T-cell (primary cell): ENCODE measurements around the gene LDLRAP1. TPM values are rescaled to one million over a fixed set of nuclear protein-coding genes. Genes with fewer than 3 reads are reported as not detected.

Experiments used
- ATAC-seq, 4 experiments: fragments of 200-7000 bp in 3 of 4; fragments of 150-1000 bp in 1 of 4; cut with Tn5 transposase; replicated peaks in 1 of 4; 1 replicate in 3 of 4; 2 replicates in 1 of 4; pipeline ENCODE4 v1.10.0; 2021; ENCODE audit warnings: moderate library complexity in 3 of 4, mild to moderate bottlenecking in 2 of 4, moderate number of reproducible peaks in 1 of 4
- CTCF ChIA-PET, 2 donors: fragments of 300-600 bp; sonication (Branson Sonifier 250); formaldehyde crosslinking; loops; one replicate each; lab custom pipeline; 2022; ENCODE audit warnings: antibody characterized with exemption in 2 of 2; lab: Charles Lee
- POLR2A ChIA-PET, 2 donors: fragments of 300-600 bp; sonication (Branson Sonifier 250); formaldehyde crosslinking; loops; one replicate each; lab custom pipeline; 2022; ENCODE audit warnings: antibody characterized with exemption in 2 of 2; lab: Charles Lee
- DNase-seq, 35 experiments: peaks; one replicate each; pipeline versions ENCODE4 v3.0.0 to v3.0.0-alpha.2; 2013 to 2023
- H3K27ac ChIP-seq: one replicate; pipeline ENCODE4 v1.5.1; 2013; ENCODE audit warnings: low read length
- H3K27me3 ChIP-seq, 2 experiments: replicated peaks in 1 of 2; 1 replicate in 1 of 2; 2 replicates in 1 of 2; pipeline versions ENCODE4 v1.6.1 to v1.7.0; 2013; ENCODE audit warnings: low read length in 1 of 2, mixed read lengths in 1 of 2; ENCODE audit not compliant: control insufficient read depth in 2 of 2, insufficient read depth in 2 of 2; ENCODE audit errors: extremely low read depth in 1 of 2
- H3K36me3 ChIP-seq, 2 donors: 1 replicate in 1 of 2; 2 replicates in 1 of 2; pipeline versions ENCODE4 v1.6.1 to v1.7.0; 2013; ENCODE audit warnings: low read length in 1 of 2; ENCODE audit not compliant: control insufficient read depth in 2 of 2, insufficient read depth in 1 of 2; ENCODE audit errors: extremely low read depth in 1 of 2
- H3K4me1 ChIP-seq, 2 experiments: 1 replicate in 1 of 2; 2 replicates in 1 of 2; pipeline versions ENCODE4 v1.6.1 to v1.7.0; 2013; ENCODE audit warnings: low read length in 2 of 2, mixed read lengths in 1 of 2; ENCODE audit not compliant: insufficient read depth in 2 of 2, control insufficient read depth in 1 of 2; ENCODE audit errors: extremely low read depth in 1 of 2
- H3K4me3 ChIP-seq, 2 donors: 1 replicate in 1 of 2; 2 replicates in 1 of 2; pipeline versions ENCODE4 v1.5.1 to v1.7.0; 2013; ENCODE audit warnings: mild to moderate bottlenecking in 2 of 2, low read length in 1 of 2, moderate library complexity in 1 of 2; ENCODE audit not compliant: control insufficient read depth in 1 of 2; ENCODE audit errors: extremely low read depth in 1 of 2
- H3K9me3 ChIP-seq: 2 replicates; pipeline ENCODE4 v1.7.0; 2013
- H3K27ac Mint-ChIP-seq, 2 donors: one replicate each; pipeline ENCODE4 v1.8.0; 2020 to 2021; ENCODE audit warnings: mild to moderate bottlenecking in 2 of 2, mixed read lengths in 2 of 2
- H3K27me3 Mint-ChIP-seq, 2 donors: one replicate each; pipeline ENCODE4 v1.8.0; 2021 to 2022; ENCODE audit warnings: mixed read lengths in 2 of 2
- H3K36me3 Mint-ChIP-seq: one replicate; pipeline ENCODE4 v1.8.0; 2021; ENCODE audit warnings: mixed read lengths
- H3K4me1 Mint-ChIP-seq, 3 donors: one replicate each; pipeline ENCODE4 v1.8.0; 2020 to 2022; ENCODE audit warnings: mixed read lengths in 3 of 3, mild to moderate bottlenecking in 1 of 3
- H3K4me3 Mint-ChIP-seq, 3 donors: one replicate each; pipeline ENCODE4 v1.8.0; 2020 to 2022; ENCODE audit warnings: mild to moderate bottlenecking in 3 of 3, mixed read lengths in 3 of 3, moderate library complexity in 3 of 3
- H3K9me3 Mint-ChIP-seq, 3 donors: one replicate each; pipeline ENCODE4 v1.8.0; 2020 to 2022; ENCODE audit warnings: mixed read lengths in 3 of 3
- WGBS: methylation state at CpG from one replicate; pipeline ENCODE4 v1.1.5; 2013; ENCODE audit warnings: missing lambda C conversion rate; ENCODE audit not compliant: insufficient coverage; 5-methylcytosine and 5-hydroxymethylcytosine counted together
- total RNA-seq, 35 experiments: library from RNA in 6 of 35; stranded (reverse) in 6 of 35; fragments of 120-200 nt in 1 of 35; gene quantifications; one replicate each; pipeline versions ENCODE4 v1.2.1 to v1.2.4 and lab custom pipeline; 2013 to 2026

LDLRAP1 gene
- total RNA-seq, 5 donors from 2014 or later (not counting 1 experiment from before 2014, with no cell fraction given), result 143 to 298 (median 222) TPM

DNA sequence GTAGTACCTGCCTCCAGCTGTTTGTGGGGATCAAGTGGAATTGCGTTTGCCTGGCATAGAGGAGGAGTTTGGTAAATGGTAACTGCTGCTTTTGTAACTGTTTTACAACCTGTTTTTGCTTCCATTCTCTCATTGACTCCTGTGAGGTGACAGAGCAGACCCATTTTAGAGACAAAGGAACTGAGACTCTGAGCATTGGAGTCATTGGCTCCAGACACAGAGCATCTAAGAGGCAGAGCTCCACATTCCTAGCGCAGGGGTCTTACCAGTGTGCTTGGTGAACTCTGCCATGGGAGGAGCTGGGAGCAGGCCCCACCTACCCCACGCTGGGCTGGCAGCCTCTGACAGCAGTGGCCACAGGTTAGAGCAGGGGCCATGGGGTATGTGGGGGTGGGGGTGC, 2.4 kb downstream of the LDLRAP1 start:
- H3K9me3 Mint-ChIP-seq, result no peaks in the 10 kb centered on the region
- peak overlapping the region; percentile 87 to 94 (median 90) for H3K4me3 Mint-ChIP-seq
- ChIA-PET POLR2A (no interaction called here), CTCF (no interaction called here)
- peaks cover 49 to 71% of the 10 kb centered on the region in 2 experiments for H3K4me1 ChIP-seq
- no peaks in the 10 kb centered on the region for H3K9me3 ChIP-seq
- peaks cover 0 to 2% of the 10 kb centered on the region in 2 donors for H3K36me3 ChIP-seq
- no peaks in the 10 kb centered on the region for H3K27me3 ChIP-seq
- ATAC-seq, result no peak
- H3K4me3 ChIP-seq, result peak overlapping the region in 1 of 2 donors; percentile 82
- peak overlapping the region; percentile 79 to 89 for H3K27ac Mint-ChIP-seq
- DNase-seq, result no peak
- peaks cover 2% of the 10 kb centered on the region for H3K36me3 Mint-ChIP-seq
- 100% methylated on average over 1 of the region's 3 CpGs for WGBS
- H3K27me3 Mint-ChIP-seq, result no peaks in the 10 kb centered on the region
- H3K27ac ChIP-seq, result peak overlapping the region; percentile 32
- peaks cover 59 to 65% (median 63%) of the 10 kb centered on the region in 3 donors for H3K4me1 Mint-ChIP-seq

DNA sequence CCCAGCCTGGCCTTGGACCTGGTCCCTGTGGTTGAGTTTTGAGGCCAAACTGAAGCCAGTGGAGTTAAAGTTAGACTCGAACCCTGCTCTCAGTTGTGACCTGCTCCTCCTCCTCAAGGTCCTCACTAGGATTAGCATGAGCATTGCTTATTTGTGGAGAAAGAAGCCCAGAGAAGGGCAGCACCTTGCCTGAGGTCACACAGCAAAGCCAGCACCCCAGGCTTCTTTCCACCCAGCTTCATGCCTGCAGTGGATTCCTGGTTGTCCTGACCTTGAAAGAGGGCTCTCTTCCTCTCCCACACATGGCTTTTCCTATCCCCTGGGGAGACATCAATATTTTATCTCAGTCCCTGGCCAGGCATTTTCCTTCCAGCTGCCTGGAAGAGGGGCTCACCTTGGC, 2.8 kb downstream of the LDLRAP1 start:
- no peaks in the 10 kb centered on the region for H3K27me3 Mint-ChIP-seq

GRCh38 chr1:25548601-25549000, 5.2 kb downstream of the LDLRAP1 start:
- Mint-ChIP-seq H3K27me3 (no peaks in the 10 kb centered on the region), H3K36me3 (peaks cover 2% of the 10 kb centered on the region), H3K9me3 (no peaks in the 10 kb centered on the region), H3K27ac (peak overlapping the region; percentile 97 to 98), H3K4me3 (peak overlapping the region in 2 of 3 donors; percentile 57 to 77), H3K4me1 (peaks cover 86 to 87% (median 87%) of the 10 kb centered on the region in 3 donors)
- ATAC-seq (no peak), DNase-seq (no peak)
- CTCF ChIA-PET, result interaction anchor here in 1 of 2 donors (0.6 to 3.3 kb wide), 2 partner anchors 17 to 920 kb away, joined by 3 to 10 read pairs; no protein-coding TSS in a partner anchor
- Histone ChIP-seq H3K36me3 (peaks cover 0 to 2% of the 10 kb centered on the region in 2 donors), H3K27ac (peak overlapping the region; percentile 69), H3K9me3 (no peaks in the 10 kb centered on the region), H3K4me1 (peaks cover 73 to 95% of the 10 kb centered on the region in 2 experiments), H3K4me3 (no peak overlapping the region), H3K27me3 (no peaks in the 10 kb centered on the region)
- POLR2A ChIA-PET, result no interaction called here
- WGBS, result 81% methylated on average over 2 of the region's 4 CpGs

More for the DNA sequence above, 2.8 kb downstream of the LDLRAP1 start:
- DNase-seq (no peak), ATAC-seq (no peak)
- CTCF ChIA-PET, result interaction anchor here in 1 of 2 donors (0.7 kb wide), 1 partner anchor 47 kb away, joined by 3 read pairs; no protein-coding TSS in a partner anchor
- Mint-ChIP-seq H3K4me3 (peak overlapping the region; percentile 35 to 94 (median 87)), H3K36me3 (peaks cover 2% of the 10 kb centered on the region), H3K27ac (peak overlapping the region; percentile 79 to 89), H3K4me1 (peaks cover 63 to 69% (median 67%) of the 10 kb centered on the region in 3 donors), H3K9me3 (no peaks in the 10 kb centered on the region)
- POLR2A ChIA-PET, result interaction anchor here in 1 of 2 donors (0.5 kb wide), 1 partner anchor 130 kb away, joined by 3 read pairs; no protein-coding TSS in a partner anchor
- Histone ChIP-seq H3K9me3 (no peaks in the 10 kb centered on the region), H3K27me3 (no peaks in the 10 kb centered on the region), H3K4me1 (peaks cover 53 to 75% of the 10 kb centered on the region in 2 experiments), H3K27ac (peak overlapping the region; percentile 8), H3K36me3 (peaks cover 0 to 2% of the 10 kb centered on the region in 2 donors), H3K4me3 (no peak overlapping the region)
- no CpG with 5 or more reads among the region's 1 CpG for WGBS

DNA sequence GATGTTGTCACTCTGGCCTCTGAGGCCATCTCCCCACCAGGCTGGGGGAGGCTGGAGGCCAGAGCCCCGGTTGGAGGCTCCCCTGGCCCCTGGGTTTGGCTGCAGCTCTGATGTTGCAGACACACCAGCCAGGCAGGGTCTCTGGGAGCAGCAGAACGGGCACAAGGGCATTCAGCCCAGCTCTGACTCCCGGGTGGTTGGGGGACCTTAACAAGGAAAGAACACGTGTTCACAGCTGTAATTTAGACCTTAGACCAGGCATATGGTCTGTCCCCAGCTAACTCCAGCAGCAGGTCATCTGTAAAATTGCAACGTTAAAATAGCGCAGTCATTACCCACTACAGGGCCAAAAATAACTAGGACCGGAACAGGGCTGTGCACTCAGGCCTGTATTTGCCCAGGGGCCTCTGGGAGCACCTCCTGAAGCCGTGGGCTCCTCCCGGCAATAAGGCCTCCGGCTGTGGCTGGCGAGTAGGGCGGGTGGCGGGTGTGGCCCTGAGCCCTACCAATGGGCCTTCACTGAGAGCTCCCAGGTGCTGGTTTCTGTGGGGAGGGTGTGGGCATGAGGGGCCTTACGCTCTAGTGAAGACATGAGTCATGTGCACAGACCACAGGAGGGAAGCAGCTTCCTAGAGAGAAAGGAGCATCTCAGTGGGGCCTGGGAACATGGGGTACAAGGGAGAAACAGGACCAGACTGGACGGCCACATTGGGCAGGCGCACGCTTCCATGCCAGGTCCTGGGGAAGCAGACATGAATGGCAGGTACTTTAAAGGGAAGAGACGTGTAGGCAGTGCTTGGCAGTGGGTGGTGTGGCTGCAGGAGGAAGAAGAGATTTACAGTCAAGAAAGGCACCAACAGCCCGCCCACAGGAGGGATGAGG, 6.1 kb downstream of the LDLRAP1 start:
- peaks cover 93 to 95% (median 93%) of the 10 kb centered on the region in 3 donors for H3K4me1 Mint-ChIP-seq
- H3K36me3 ChIP-seq, result peaks cover 3 to 11% of the 10 kb centered on the region in 2 donors
- H3K27ac ChIP-seq, result peak overlapping the region; percentile 69
- H3K4me1 ChIP-seq, result peaks cover 76 to 99% of the 10 kb centered on the region in 2 experiments
- no peaks in the 10 kb centered on the region for H3K9me3 ChIP-seq
- no peaks in the 10 kb centered on the region for H3K27me3 ChIP-seq
- H3K27me3 Mint-ChIP-seq, result no peaks in the 10 kb centered on the region
- H3K4me3 ChIP-seq, result peak overlapping the region; percentile 34 to 39
- ATAC-seq (peak; percentile 95 to 99 (median 96)), DNase-seq (peak; percentile 43 to 73 (median 59))
- peak overlapping the region; percentile 57 to 79 (median 77) for H3K4me3 Mint-ChIP-seq
- peaks cover 8% of the 10 kb centered on the region for H3K36me3 Mint-ChIP-seq
- 6% methylated on average over 18 of the region's 19 CpGs for WGBS
- H3K9me3 Mint-ChIP-seq, result no peaks in the 10 kb centered on the region
- H3K27ac Mint-ChIP-seq, result peak overlapping the region; percentile 97 to 98
- CTCF ChIA-PET, result interaction anchor here (0.5 to 3.3 kb wide), 6 partner anchors 12 to 1864 kb away, joined by 3 to 10 read pairs (median 4); no protein-coding TSS in a partner anchor
- POLR2A ChIA-PET, result interaction anchor here in 1 of 2 donors (0.6 kb wide), 1 partner anchor 83 kb away, joined by 4 read pairs; no protein-coding TSS in a partner anchor

- peak in 2 of 4 experiments; percentile 4 to 11 for ATAC-seq
- 50% methylated on average over 1 of the region's 2 CpGs for WGBS
Observed at GRCh38 chr1:25550155-25550506, 6.7 kb downstream of the LDLRAP1 start.

More at GRCh38 chr1:25550155-25550506, 6.7 kb downstream of the LDLRAP1 start:
- CTCF ChIA-PET, result interaction anchor here in 1 of 2 donors (0.5 to 1.5 kb wide), 5 partner anchors 11 to 487 kb away, joined by 3 to 5 read pairs (median 4); no protein-coding TSS in a partner anchor
- Histone ChIP-seq H3K4me1 (peaks cover 74 to 99% of the 10 kb centered on the region in 2 experiments), H3K36me3 (peaks cover 3 to 12% of the 10 kb centered on the region in 2 donors), H3K9me3 (no peaks in the 10 kb centered on the region), H3K4me3 (peak overlapping the region in 1 of 2 donors; percentile 34), H3K27me3 (no peaks in the 10 kb centered on the region), H3K27ac (peak overlapping the region; percentile 69)
- DNase-seq, result no peak
- Mint-ChIP-seq H3K27ac (peak overlapping the region; percentile 97 to 98), H3K36me3 (peaks cover 10% of the 10 kb centered on the region), H3K4me1 (peaks cover 91 to 95% (median 93%) of the 10 kb centered on the region in 3 donors), H3K4me3 (peak overlapping the region; percentile 57 to 79 (median 77)), H3K9me3 (no peaks in the 10 kb centered on the region), H3K27me3 (no peaks in the 10 kb centered on the region)
- POLR2A ChIA-PET, result interaction anchor here (0.6 to 0.7 kb wide), 3 partner anchors 16 to 310 kb away, joined by 3 to 4 read pairs (median 3); no protein-coding TSS in a partner anchor
